Peyer's patch (tissue), 4 donors: ENCODE measurements around the gene SHISA9. TPM values are rescaled to one million over a fixed set of nuclear protein-coding genes. Genes with fewer than 3 reads are reported as not detected.

Source experiments
- DNase-seq, 3 donors: peaks; one replicate each; pipeline ENCODE4 v3.0.0-alpha.2; 2017 to 2019
- H3K27ac ChIP-seq, 4 donors: fragments of 200-600 bp; sonication (generic); one replicate each; pipeline ENCODE4 v1.5.1; 2016 to 2019
- H3K27me3 ChIP-seq, 2 donors: fragments of 200-600 bp; sonication (generic); one replicate each; pipeline ENCODE4 v1.5.1; 2019
- H3K36me3 ChIP-seq, 3 donors: fragments of 200-600 bp; sonication (generic); one replicate each; pipeline ENCODE4 v1.5.1; 2016 to 2019
- H3K4me1 ChIP-seq, 4 donors: fragments of 200-600 bp; sonication (generic); one replicate each; pipeline ENCODE4 v1.5.1; 2016 to 2019
- H3K4me3 ChIP-seq, 4 donors: fragments of 200-600 bp; sonication (generic); 1 replicate in 3 of 4; 2 replicates in 1 of 4; pipeline ENCODE4 v1.5.1; 2016 to 2019; ENCODE audit warnings: mild to moderate bottlenecking in 1 of 4
- H3K9me3 ChIP-seq, 4 donors: fragments of 200-600 bp; sonication (generic); one replicate each; pipeline ENCODE4 v1.5.1; 2016 to 2019; ENCODE audit warnings: mild to moderate bottlenecking in 1 of 4
- CTCF ChIP-seq, 6 experiments: fragments of 450-650 bp in 4 of 6; fragments of 200-600 bp in 2 of 6; sonication (generic) in 1 of 6; IDR thresholded peaks; one replicate each; pipeline ENCODE4 v1.5.1; 2017 to 2019; ENCODE audit warnings: antibody characterized with exemption in 6 of 6, mild to moderate bottlenecking in 3 of 6, moderate library complexity in 1 of 6
- POLR2A ChIP-seq, 2 donors: fragments of 450-650 bp; IDR thresholded peaks; one replicate each; pipeline ENCODE4 v1.5.1; 2017; ENCODE audit warnings: antibody characterized with exemption in 2 of 2, mild to moderate bottlenecking in 2 of 2, moderate library complexity in 2 of 2
- total RNA-seq, 4 donors: library from RNA; depleted of rRNA; stranded (reverse); fragments of >200 nt; gene quantifications; one replicate each; pipeline ENCODE4 v1.1.0, GENCODE V29; 2016

The SHISA9 gene
- total RNA-seq, 4 donors from 2014 or later: 0.66 TPM; not detected in 3

DNA sequence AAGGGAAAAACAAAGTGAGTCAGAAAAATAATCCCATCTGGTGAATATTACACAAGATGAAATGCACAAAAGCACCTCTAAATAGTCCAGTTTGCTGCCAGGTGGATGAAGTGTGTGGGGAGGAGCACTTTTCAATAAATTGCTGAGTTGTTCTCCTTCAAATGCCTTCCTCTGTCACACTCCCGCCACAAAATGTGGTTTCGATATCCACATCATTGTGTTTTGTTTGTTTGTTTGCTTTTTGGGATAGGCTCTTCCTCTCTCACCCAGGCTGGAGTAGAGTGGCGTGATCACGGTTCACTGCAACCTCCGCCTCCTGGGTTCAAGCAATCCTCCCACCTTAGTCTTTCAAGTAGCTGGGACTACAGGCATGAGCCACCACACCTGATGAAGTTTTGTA lies 24.6 kb upstream of the SHISA9 start:
- no peaks in the 10 kb centered on the region for H3K9me3 ChIP-seq
- no peak overlapping the region for H3K4me3 ChIP-seq
- H3K36me3 ChIP-seq: no peaks in the 10 kb centered on the region
- H3K27ac ChIP-seq: no peak overlapping the region
- no peaks in the 10 kb centered on the region for H3K27me3 ChIP-seq
- no peak for DNase-seq
- no peaks in the 10 kb centered on the region for H3K4me1 ChIP-seq
- TF ChIP-seq CTCF (IDR thresholded peaks at IDR 0.05): no peak

DNA sequence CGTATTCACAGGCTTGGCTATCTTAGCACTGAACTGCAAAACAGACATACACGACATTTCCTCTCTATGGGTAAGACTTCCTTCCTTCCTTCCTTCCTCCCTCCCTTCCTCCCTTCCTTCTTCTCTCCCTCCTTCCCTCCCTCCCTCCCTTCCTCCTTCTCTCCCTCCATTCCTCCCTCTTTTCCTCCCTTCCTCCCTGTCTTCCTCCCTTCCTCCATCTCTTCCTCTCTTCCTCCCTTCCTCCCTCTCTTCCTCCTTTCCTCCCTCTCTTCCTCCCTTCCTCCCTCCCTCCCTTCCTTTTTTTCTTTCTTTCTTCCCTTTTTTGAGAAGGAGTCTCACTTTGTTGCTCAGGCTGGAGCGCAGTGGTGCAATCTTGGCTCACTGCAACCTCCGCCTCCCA lies 22.4 kb upstream of the SHISA9 start:
- H3K27me3 ChIP-seq: no peaks in the 10 kb centered on the region
- no peaks in the 10 kb centered on the region for H3K9me3 ChIP-seq
- TF ChIP-seq CTCF (IDR thresholded peaks at IDR 0.05): no peak
- no peak for TF ChIP-seq POLR2A (IDR thresholded peaks at IDR 0.05)
- H3K27ac ChIP-seq: no peak overlapping the region
- H3K36me3 ChIP-seq: no peaks in the 10 kb centered on the region
- no peaks in the 10 kb centered on the region for H3K4me1 ChIP-seq
- DNase-seq: no peak
- H3K4me3 ChIP-seq: no peak overlapping the region

DNA sequence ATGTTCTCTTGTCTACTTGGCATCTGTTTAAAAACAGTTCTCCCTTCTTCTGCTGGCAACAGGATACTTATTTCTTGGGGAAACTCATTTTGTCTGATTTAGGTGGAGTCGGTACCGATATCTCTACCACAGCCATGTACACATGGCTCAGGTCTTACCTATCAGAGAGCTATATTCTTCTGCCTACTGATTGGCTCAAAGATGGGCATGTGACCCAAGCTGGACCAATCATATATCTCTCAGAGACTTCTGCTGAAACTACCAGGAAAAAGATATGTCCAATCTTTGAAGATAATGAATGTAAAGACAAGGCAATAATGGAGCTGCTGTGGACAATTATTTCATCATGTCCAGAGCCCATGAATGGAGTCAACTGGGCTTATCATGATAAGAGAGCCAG lies 21.6 kb upstream of the SHISA9 start:
- H3K27me3 ChIP-seq: no peaks in the 10 kb centered on the region
- H3K9me3 ChIP-seq: no peaks in the 10 kb centered on the region
- no peak overlapping the region for H3K4me3 ChIP-seq
- DNase-seq: no peak
- H3K4me1 ChIP-seq: no peaks in the 10 kb centered on the region
- H3K27ac ChIP-seq: no peak overlapping the region
- H3K36me3 ChIP-seq: no peaks in the 10 kb centered on the region
- TF ChIP-seq CTCF (IDR thresholded peaks at IDR 0.05): no peak
- TF ChIP-seq POLR2A (IDR thresholded peaks at IDR 0.05): no peak

DNA sequence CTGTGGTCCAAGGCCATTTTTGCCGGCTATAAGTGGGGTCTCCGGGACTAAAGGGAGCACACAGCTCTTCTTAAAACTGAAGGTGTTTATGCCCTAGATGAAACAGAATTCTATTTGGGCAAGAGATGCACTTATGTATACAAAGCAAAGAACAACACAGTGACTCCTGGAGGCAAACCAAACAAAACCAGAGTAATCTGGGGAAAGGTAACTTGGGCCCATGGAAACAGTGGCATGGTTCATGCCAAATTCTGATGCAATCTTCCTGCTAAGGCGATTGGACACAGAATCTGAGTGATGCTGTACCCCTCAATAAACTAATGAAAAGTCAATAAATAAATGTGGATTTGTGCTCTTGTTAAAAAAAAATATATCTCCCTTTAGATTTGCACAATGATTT lies 20.2 kb upstream of the SHISA9 start:
- DNase-seq: no peak
- Histone ChIP-seq H3K27ac (no peak overlapping the region), H3K4me3 (no peak overlapping the region), H3K36me3 (no peaks in the 10 kb centered on the region), H3K9me3 (no peaks in the 10 kb centered on the region), H3K4me1 (no peaks in the 10 kb centered on the region), H3K27me3 (no peaks in the 10 kb centered on the region)
- TF ChIP-seq POLR2A (IDR thresholded peaks at IDR 0.05): no peak

DNA sequence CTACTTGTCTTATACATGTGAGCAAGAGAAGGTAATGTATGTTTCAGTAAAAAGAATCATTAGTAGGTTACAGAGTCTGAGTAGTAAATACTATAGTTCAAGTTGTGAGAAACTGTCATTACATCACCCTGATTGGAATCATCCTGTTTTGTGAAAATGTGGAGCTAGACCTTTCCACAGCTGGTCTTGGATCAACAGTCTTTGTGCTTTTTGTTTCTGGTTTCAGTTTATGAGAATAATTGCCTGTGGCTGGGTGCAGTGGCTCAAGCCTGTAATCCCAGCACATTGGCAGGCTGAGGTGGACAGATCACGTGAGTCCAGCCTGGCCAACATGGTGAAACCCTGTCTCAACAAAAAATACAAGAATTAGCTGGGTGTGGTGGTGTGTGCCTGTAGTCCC lies 19.7 kb upstream of the SHISA9 start:
- Histone ChIP-seq H3K9me3 (no peaks in the 10 kb centered on the region), H3K4me3 (no peak overlapping the region), H3K36me3 (no peaks in the 10 kb centered on the region), H3K4me1 (no peaks in the 10 kb centered on the region), H3K27me3 (no peaks in the 10 kb centered on the region), H3K27ac (no peak overlapping the region)
- no peak for DNase-seq
- TF ChIP-seq POLR2A (IDR thresholded peaks at IDR 0.05) (no peak), CTCF (IDR thresholded peaks at IDR 0.05) (no peak)

GRCh38 chr16:12885742-12886141 lies 15.7 kb upstream of the SHISA9 start:
- DNase-seq: no peak
- Histone ChIP-seq H3K27ac (no peak overlapping the region), H3K27me3 (no peaks in the 10 kb centered on the region), H3K36me3 (no peaks in the 10 kb centered on the region), H3K4me1 (no peaks in the 10 kb centered on the region), H3K4me3 (no peak overlapping the region), H3K9me3 (no peaks in the 10 kb centered on the region)
- TF ChIP-seq POLR2A (IDR thresholded peaks at IDR 0.05): no peak
- TF ChIP-seq CTCF (IDR thresholded peaks at IDR 0.05): no peak
